Activated CD8-positive, alpha-beta T cell treated with anti-CD3 and anti-CD28 coated beads for 36 hours (primary cell): ENCODE results near the gene TET1. TPM values are rescaled to one million over a fixed set of nuclear protein-coding genes. Genes with fewer than 3 reads are reported as not detected.
"Not testable (repeated sequence)": the region's sequence is repeated elsewhere in the genome, so short reads cannot be mapped to it uniquely, and the experiment has no call there.

Experiments used
- ATAC-seq: fragments of 200-7000 bp; cut with Tn5 transposase; one replicate; pipeline ENCODE4 v1.10.0; 2021; ENCODE audit warnings: mild to moderate bottlenecking, moderate library complexity
- CTCF ChIA-PET: fragments of 350-600 bp; sonication (Branson Sonifier 250); formaldehyde crosslinking; loops from one replicate; lab custom pipeline; 2021; ENCODE audit warnings: antibody characterized with exemption; lab: Charles Lee
- POLR2A ChIA-PET: fragments of 350-600 bp; sonication (Branson Sonifier 250); formaldehyde crosslinking; loops from one replicate; lab custom pipeline; 2021; ENCODE audit warnings: antibody characterized with exemption; lab: Charles Lee
- DNase-seq: peaks from one replicate; pipeline ENCODE4 v3.0.0-alpha.2; 2020
- H3K27ac Mint-ChIP-seq: one replicate; pipeline ENCODE4 v1.8.0; 2021; ENCODE audit warnings: mild to moderate bottlenecking, mixed read lengths
- H3K27me3 Mint-ChIP-seq: one replicate; pipeline ENCODE4 v1.8.0; 2021; ENCODE audit warnings: mixed read lengths
- H3K36me3 Mint-ChIP-seq: one replicate; pipeline ENCODE4 v1.8.0; 2021; ENCODE audit warnings: low read depth, mixed read lengths
- H3K4me1 Mint-ChIP-seq: one replicate; pipeline ENCODE4 v1.8.0; 2021; ENCODE audit warnings: low read depth, mixed read lengths
- H3K4me3 Mint-ChIP-seq: one replicate; pipeline ENCODE4 v1.8.0; 2021; ENCODE audit warnings: mild to moderate bottlenecking, moderate library complexity, mixed read lengths
- H3K9me3 Mint-ChIP-seq: one replicate; pipeline ENCODE4 v1.8.0; 2021; ENCODE audit warnings: mixed read lengths
- CTCF ChIP-seq: fragments of 200-600 bp; IDR thresholded peaks from one replicate; pipeline ENCODE4 v1.8.0; 2022; ENCODE audit warnings: antibody characterized with exemption, mild to moderate bottlenecking
- intact Hi-C: fragments of 100-400 bp; cut with micrococcal nuclease; formaldehyde crosslinking; loops from one replicate; pipeline ENCODE4 v1.10.0; 2022
- total RNA-seq, 2 experiments: library from RNA; stranded (reverse); gene quantifications; one replicate each; pipeline ENCODE4 v1.2.3, GENCODE V29; 2021

TET1 gene
- total RNA-seq, 2 experiments from 2014 or later: 1.1 to 1.3 TPM

- intact Hi-C loops: no loop called here
- H3K27ac Mint-ChIP-seq: no peak overlapping the region
- H3K4me1 Mint-ChIP-seq: no peaks in the 10 kb centered on the region
- ChIA-PET POLR2A (no interaction called here), CTCF (no interaction called here)
- DNase-seq (no peak), ATAC-seq (no peak)
- no peaks in the 10 kb centered on the region for H3K27me3 Mint-ChIP-seq
- H3K36me3 Mint-ChIP-seq: no peaks in the 10 kb centered on the region
- H3K9me3 Mint-ChIP-seq: no peaks in the 10 kb centered on the region
- TF ChIP-seq CTCF: no peak
- no peak overlapping the region for H3K4me3 Mint-ChIP-seq
Observed at GRCh38 chr10:68618234-68618633, 58.1 kb downstream of the TET1 start.

GRCh38 chr10:68619595-68619994, 59.5 kb downstream of the TET1 start:
- ATAC-seq: no peak
- POLR2A ChIA-PET: interaction anchor here (0.6 to 0.7 kb wide), 2 partner anchors 233 to 861 kb away, joined by 3 to 4 read pairs; no protein-coding TSS in a partner anchor
- intact Hi-C loops: no loop called here

GRCh38 chr10:68625316-68625921, 65.3 kb downstream of the TET1 start:
- no peaks in the 10 kb centered on the region for H3K36me3 Mint-ChIP-seq

More at GRCh38 chr10:68619595-68619994, 59.5 kb downstream of the TET1 start:
- H3K27ac Mint-ChIP-seq: no peak overlapping the region
- no peaks in the 10 kb centered on the region for H3K9me3 Mint-ChIP-seq
- no peak overlapping the region for H3K4me3 Mint-ChIP-seq
- no peak for DNase-seq
- TF ChIP-seq CTCF: no peak
- no peaks in the 10 kb centered on the region for H3K36me3 Mint-ChIP-seq
- CTCF ChIA-PET: interaction anchor here (0.6 kb wide), 2 partner anchors 40 to 159 kb away, joined by 3 read pairs; no protein-coding TSS in a partner anchor
- no peaks in the 10 kb centered on the region for H3K4me1 Mint-ChIP-seq
- no peaks in the 10 kb centered on the region for H3K27me3 Mint-ChIP-seq

GRCh38 chr10:68628576-68629127, 68.5 kb downstream of the TET1 start:
- ATAC-seq (no peak), DNase-seq (no peak)
- Mint-ChIP-seq H3K27me3 (no peaks in the 10 kb centered on the region), H3K4me1 (peaks cover 23% of the 10 kb centered on the region), H3K4me3 (no peak overlapping the region), H3K36me3 (no peaks in the 10 kb centered on the region), H3K9me3 (no peaks in the 10 kb centered on the region), H3K27ac (no peak overlapping the region)
- POLR2A ChIA-PET: no interaction called here
- no peak for TF ChIP-seq CTCF
- intact Hi-C loops: no loop called here
- CTCF ChIA-PET: interaction anchor here (1.6 kb wide), 1 partner anchor 78 kb away, joined by 4 read pairs; no protein-coding TSS in a partner anchor

More at GRCh38 chr10:68625316-68625921, 65.3 kb downstream of the TET1 start:
- H3K4me1 Mint-ChIP-seq: peaks cover 23% of the 10 kb centered on the region
- ATAC-seq (no peak), DNase-seq (no peak)
- no peaks in the 10 kb centered on the region for H3K9me3 Mint-ChIP-seq
- no peaks in the 10 kb centered on the region for H3K27me3 Mint-ChIP-seq
- TF ChIP-seq CTCF: no peak
- peak overlapping the region; percentile 49 for H3K27ac Mint-ChIP-seq
- POLR2A ChIA-PET: no interaction called here
- no peak overlapping the region for H3K4me3 Mint-ChIP-seq
- intact Hi-C loops: no loop called here
- CTCF ChIA-PET: no interaction called here

- H3K27me3 Mint-ChIP-seq, H3K4me3 Mint-ChIP-seq, POLR2A ChIA-PET, H3K27ac Mint-ChIP-seq, DNase-seq, ATAC-seq, H3K9me3 Mint-ChIP-seq, intact Hi-C loops, CTCF ChIA-PET, H3K36me3 Mint-ChIP-seq: not testable (repeated sequence)
- peaks cover 11% of the 10 kb centered on the region for H3K4me1 Mint-ChIP-seq
Observed at GRCh38 chr10:68632271-68632560, 72.1 kb downstream of the TET1 start.
